ENCODE results near the gene IHH. TPM values are rescaled to one million over a fixed set of nuclear protein-coding genes. Genes with fewer than 3 reads are reported as not detected.

Gene IHH
- polyA plus RNA-seq, 3 donors, result not detected

DNA sequence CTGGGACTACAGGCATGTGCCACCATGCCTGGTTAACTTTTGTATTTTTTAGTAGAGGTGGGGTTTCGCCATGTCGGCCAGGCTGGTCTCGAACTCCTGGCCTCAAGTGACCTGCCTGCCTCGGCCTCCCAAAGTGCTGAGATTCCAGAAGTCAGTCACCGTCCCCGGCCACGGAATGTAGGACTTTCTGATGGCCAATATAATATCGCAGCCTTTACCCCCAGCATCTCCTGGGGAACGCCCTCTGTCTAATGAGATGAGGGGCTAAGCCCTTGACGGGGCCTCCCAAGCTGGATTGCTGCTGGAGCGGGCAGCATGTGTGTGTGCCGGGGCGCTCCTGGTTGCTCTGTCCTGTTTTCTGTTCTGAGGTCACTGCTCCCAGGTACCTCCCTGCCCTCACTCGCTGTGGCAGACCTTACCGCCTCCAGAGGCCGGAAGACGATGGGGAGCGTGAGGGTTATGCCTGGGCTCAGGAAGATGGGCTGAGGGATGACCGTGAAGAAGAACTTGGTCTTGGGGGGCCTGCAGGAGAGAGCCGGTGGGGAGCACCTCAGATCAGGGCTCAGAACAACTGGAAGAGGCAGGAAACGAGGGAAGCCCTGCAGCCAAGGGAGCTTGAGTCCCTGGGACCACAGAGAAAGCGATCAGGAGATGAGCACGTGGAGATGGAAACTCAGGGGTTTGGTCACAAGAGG is 28.5 kb downstream of the IHH start:
- intact Hi-C loops (cut with micrococcal nuclease), result no loop called here
- no peaks in the 10 kb centered on the region for H3K9me3 ChIP-seq (replicated peaks in 1 of 2; ENCODE audit: control insufficient read depth in 1 of 2, insufficient read depth in 1 of 2, low read length in 2 of 2)
- Mint-ChIP-seq H3K27ac (no peak overlapping the region), H3K9me3 (peaks cover 0 to 1% (median 0%) of the 10 kb centered on the region in 7 donors), H3K27me3 (ENCODE audit: low read depth in 3 of 3) (peaks cover 31 to 61% (median 37%) of the 10 kb centered on the region in 3 donors), H3K36me3 (no peaks in the 10 kb centered on the region), H3K4me1 (no peaks in the 10 kb centered on the region), H3K4me3 (no peak overlapping the region)
- H3K79me2 ChIP-seq (ENCODE audit: insufficient read depth, low read length), result no peaks in the 10 kb centered on the region
- no peak overlapping the region for H3K4me3 ChIP-seq (replicated peaks in 1 of 3; ENCODE audit: low read depth in 2 of 3, low read length in 3 of 3)
- H3K27ac ChIP-seq (ENCODE audit: low read depth in 1 of 2, low read length in 2 of 2), result no peak overlapping the region
- H2AFZ ChIP-seq (ENCODE audit: insufficient read depth, low read depth, low read length, poor library complexity, severe bottlenecking), result no peak overlapping the region
- no peaks in the 10 kb centered on the region for H3K36me3 ChIP-seq (replicated peaks in 1 of 2; ENCODE audit: control insufficient read depth in 1 of 2, insufficient read depth in 2 of 2, low read length in 2 of 2)
- H3K4me1 ChIP-seq (ENCODE audit: control insufficient read depth in 1 of 2, insufficient read depth in 2 of 2, low read length in 2 of 2), result no peaks in the 10 kb centered on the region
- no peak for DNase-seq
- no peaks in the 10 kb centered on the region for H4K20me1 ChIP-seq (ENCODE audit: insufficient read depth, low read length)
- TF ChIP-seq, protein P1, sequence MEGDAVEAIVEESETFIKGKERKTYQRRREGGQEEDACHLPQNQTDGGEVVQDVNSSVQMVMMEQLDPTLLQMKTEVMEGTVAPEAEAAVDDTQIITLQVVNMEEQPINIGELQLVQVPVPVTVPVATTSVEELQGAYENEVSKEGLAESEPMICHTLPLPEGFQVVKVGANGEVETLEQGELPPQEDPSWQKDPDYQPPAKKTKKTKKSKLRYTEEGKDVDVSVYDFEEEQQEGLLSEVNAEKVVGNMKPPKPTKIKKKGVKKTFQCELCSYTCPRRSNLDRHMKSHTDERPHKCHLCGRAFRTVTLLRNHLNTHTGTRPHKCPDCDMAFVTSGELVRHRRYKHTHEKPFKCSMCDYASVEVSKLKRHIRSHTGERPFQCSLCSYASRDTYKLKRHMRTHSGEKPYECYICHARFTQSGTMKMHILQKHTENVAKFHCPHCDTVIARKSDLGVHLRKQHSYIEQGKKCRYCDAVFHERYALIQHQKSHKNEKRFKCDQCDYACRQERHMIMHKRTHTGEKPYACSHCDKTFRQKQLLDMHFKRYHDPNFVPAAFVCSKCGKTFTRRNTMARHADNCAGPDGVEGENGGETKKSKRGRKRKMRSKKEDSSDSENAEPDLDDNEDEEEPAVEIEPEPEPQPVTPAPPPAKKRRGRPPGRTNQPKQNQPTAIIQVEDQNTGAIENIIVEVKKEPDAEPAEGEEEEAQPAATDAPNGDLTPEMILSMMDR (IDR thresholded peaks at IDR 0.05), result no peak
- H3K27me3 ChIP-seq (ENCODE audit: control insufficient read depth in 2 of 2, insufficient read depth in 2 of 2, low read length in 2 of 2), result peaks cover 0 to 24% of the 10 kb centered on the region in 2 donors
- H3K9ac ChIP-seq (ENCODE audit: insufficient read depth, low read length, poor library complexity, severe bottlenecking), result no peak overlapping the region
- 93% methylated on average over 14 of the region's 23 CpGs for WGBS (ENCODE audit: insufficient coverage)
- H3K4me2 ChIP-seq (replicated peaks; ENCODE audit: extremely low read depth, low read length, poor library complexity, severe bottlenecking), result no peak overlapping the region

- Mint-ChIP-seq H3K27ac (peak overlapping the region in 1 of 7 donors; percentile 8), H3K27me3 (ENCODE audit: low read depth in 3 of 3) (peaks cover 30 to 56% (median 34%) of the 10 kb centered on the region in 3 donors), H3K4me3 (no peak overlapping the region), H3K9me3 (peaks cover 0 to 1% (median 0%) of the 10 kb centered on the region in 7 donors), H3K36me3 (no peaks in the 10 kb centered on the region), H3K4me1 (no peaks in the 10 kb centered on the region)
- Histone ChIP-seq H3K4me3 (replicated peaks in 1 of 3; ENCODE audit: low read depth in 2 of 3, low read length in 3 of 3) (no peak overlapping the region), H2AFZ (ENCODE audit: insufficient read depth, low read depth, low read length, poor library complexity, severe bottlenecking) (no peak overlapping the region), H3K27ac (ENCODE audit: low read depth in 1 of 2, low read length in 2 of 2) (no peak overlapping the region), H3K79me2 (ENCODE audit: insufficient read depth, low read length) (no peaks in the 10 kb centered on the region), H3K9ac (ENCODE audit: insufficient read depth, low read length, poor library complexity, severe bottlenecking) (no peak overlapping the region), H4K20me1 (ENCODE audit: insufficient read depth, low read length) (no peaks in the 10 kb centered on the region), H3K9me3 (replicated peaks in 1 of 2; ENCODE audit: control insufficient read depth in 1 of 2, insufficient read depth in 1 of 2, low read length in 2 of 2) (no peaks in the 10 kb centered on the region), H3K4me2 (replicated peaks; ENCODE audit: extremely low read depth, low read length, poor library complexity, severe bottlenecking) (no peak overlapping the region), H3K27me3 (ENCODE audit: control insufficient read depth in 2 of 2, insufficient read depth in 2 of 2, low read length in 2 of 2) (peaks cover 0 to 23% of the 10 kb centered on the region in 2 donors), H3K36me3 (replicated peaks in 1 of 2; ENCODE audit: control insufficient read depth in 1 of 2, insufficient read depth in 2 of 2, low read length in 2 of 2) (no peaks in the 10 kb centered on the region), H3K4me1 (ENCODE audit: control insufficient read depth in 1 of 2, insufficient read depth in 2 of 2, low read length in 2 of 2) (no peaks in the 10 kb centered on the region)
- intact Hi-C loops (cut with micrococcal nuclease), result no loop called here
- whole genome bisulfite sequencing (ENCODE audit: insufficient coverage), result 89% methylated on average over 19 of the region's 21 CpGs
- TF ChIP-seq, protein P1 (IDR thresholded peaks at IDR 0.05), result no peak
- DNase-seq, result no peak
Observed at GRCh38 chr2:219031005-219031738, 29.5 kb downstream of the IHH start.

All from CD14-positive monocyte (primary cell).